DND-41 (cell line): Measurements from ENCODE around the gene CD8B.

Experiments
- CTCF ChIP-seq: IDR thresholded peaks from 2 replicates; pipeline ENCODE4 v1.5.1; 2012; ENCODE audit warnings: borderline replicate concordance, low read length, moderate library complexity, mild to moderate bottlenecking; ENCODE audit not compliant: poor library complexity, severe bottlenecking; ENCODE audit errors: extremely low read depth
- EZH2 ChIP-seq: IDR thresholded peaks from 3 replicates; pipeline ENCODE4 v1.6.1; 2012; ENCODE audit warnings: borderline replicate concordance, low read depth, mild to moderate bottlenecking, moderate library complexity, low read length, inconsistent platforms; ENCODE audit not compliant: severe bottlenecking

GRCh38 chr2:86800856-86801567 lies 60.7 kb downstream of the CD8B start:
- TF ChIP-seq CTCF: no peak
- no peak for TF ChIP-seq EZH2
